SK-N-SH (cell line): ENCODE data around the gene IFI16.

ENCODE experiments used
- CTCF ChIP-seq: fragments of 200-600 bp; sonication (generic); IDR thresholded peaks from 2 replicates; pipeline ENCODE4 v1.6.1; 2017; ENCODE audit warnings: antibody characterized with exemption, mild to moderate bottlenecking, moderate library complexity
- RAD21 ChIP-seq: IDR thresholded peaks from 2 replicates; pipeline ENCODE4 v1.6.1; 2012; ENCODE audit warnings: mild to moderate bottlenecking, low read length
- SIN3A ChIP-seq: IDR thresholded peaks from 2 replicates; pipeline ENCODE4 v1.6.1; 2012; ENCODE audit warnings: low read depth, mild to moderate bottlenecking, low read length, moderate library complexity, borderline replicate concordance
- TCF12 ChIP-seq: IDR thresholded peaks from 2 replicates; pipeline ENCODE4 v1.4.0; 2012

DNA sequence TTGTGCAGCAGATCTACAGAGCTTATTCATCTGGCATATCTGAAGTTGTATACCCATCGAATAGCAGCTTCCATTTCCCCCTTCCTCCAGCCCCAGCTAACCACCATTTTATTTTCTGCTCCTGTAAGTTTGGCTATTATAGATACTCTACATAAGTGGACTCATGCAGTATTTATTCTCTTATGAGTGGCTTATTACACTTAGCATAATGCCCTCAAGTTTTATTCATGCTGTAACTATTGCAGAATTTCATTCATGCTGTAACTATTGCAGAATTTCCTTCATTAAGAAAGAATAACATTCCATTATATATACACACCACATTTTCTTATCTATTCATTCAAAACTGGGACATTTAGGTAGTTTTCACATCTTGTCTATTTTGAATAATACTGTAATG is 30.5 kb upstream of the IFI16 start:
- TF ChIP-seq CTCF (no peak), TCF12 (no peak), RAD21 (no peak), SIN3A (no peak)
